Activated naive CD4-positive, alpha-beta T cell treated with anti-CD3 and anti-CD28 coated beads, Interleukin-2, amount 50 U/mL, for 72 hours (primary cell): ENCODE results near the gene ARHGAP42. TPM values are rescaled to one million over a fixed set of nuclear protein-coding genes. Genes with fewer than 3 reads are reported as not detected.

Experiments used
- ATAC-seq, 2 donors: fragments of 150-1000 bp; cut with Tn5 transposase; 2 replicates each; pipeline ENCODE4 v1.10.0; 2021; ENCODE audit warnings: mild to moderate bottlenecking in 2 of 2, moderate library complexity in 2 of 2
- DNase-seq, 2 donors: peaks; one replicate each; pipeline ENCODE4 v3.0.0; 2021 to 2022; ENCODE audit warnings: low spot score in 2 of 2
- H3K27ac Mint-ChIP-seq, 2 donors: one replicate each; pipeline ENCODE4 v1.8.0; 2022; ENCODE audit warnings: mild to moderate bottlenecking in 2 of 2, mixed read lengths in 2 of 2
- H3K36me3 Mint-ChIP-seq, 2 donors: one replicate each; pipeline ENCODE4 v1.8.0; 2022; ENCODE audit warnings: mixed read lengths in 2 of 2
- H3K9me3 Mint-ChIP-seq, 2 donors: one replicate each; pipeline ENCODE4 v1.8.0; 2022; ENCODE audit warnings: mixed read lengths in 2 of 2
- total RNA-seq, 2 donors: library from RNA; stranded (reverse); gene quantifications; one replicate each; pipeline ENCODE4 v1.2.3, GENCODE V29; 2022

ARHGAP42 gene
- total RNA-seq, 2 donors from 2014 or later = 0.10 to 0.32 TPM

DNA sequence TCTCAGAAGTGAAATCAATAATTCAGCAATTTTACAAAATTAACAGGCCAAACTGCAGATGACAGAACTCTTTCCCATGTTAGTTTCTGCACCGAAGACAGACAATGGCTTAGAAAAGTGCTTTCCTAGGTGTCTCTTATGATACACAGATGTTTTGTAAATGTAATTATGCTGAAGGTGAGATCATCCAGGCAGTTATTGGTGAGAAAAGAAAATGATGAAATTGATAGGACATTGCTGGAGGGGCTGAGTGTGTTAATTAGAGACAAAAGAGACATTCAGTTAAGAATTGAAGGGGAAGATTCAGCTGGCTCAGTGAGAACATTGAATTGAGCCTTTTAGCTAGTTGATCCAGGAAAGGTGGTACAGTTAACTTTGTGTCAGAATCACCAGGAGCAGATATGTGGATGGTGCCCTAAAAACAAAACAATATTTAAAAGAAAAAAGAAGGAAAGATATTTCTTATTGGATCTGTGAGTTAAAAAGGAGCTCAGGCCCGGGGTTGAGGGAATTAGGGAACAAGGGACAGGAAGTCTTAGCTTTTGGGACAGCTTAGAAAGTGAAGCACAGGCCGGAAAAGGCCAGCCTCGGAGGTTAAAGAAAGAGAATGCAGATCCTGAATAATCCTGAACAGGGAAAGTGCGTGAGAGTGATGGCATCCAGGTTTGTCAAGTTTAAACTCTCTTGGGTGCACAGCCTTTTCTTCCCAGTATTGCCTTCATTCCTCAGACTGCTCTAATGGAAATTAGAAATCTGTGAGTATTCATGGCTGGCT is 16.9 kb downstream of the ARHGAP42 start:
- H3K27ac Mint-ChIP-seq = no peak overlapping the region
- no peaks in the 10 kb centered on the region for H3K36me3 Mint-ChIP-seq
- DNase-seq (no peak), ATAC-seq (no peak)
- H3K9me3 Mint-ChIP-seq = peaks cover 6% of the 10 kb centered on the region in 2 donors

DNA sequence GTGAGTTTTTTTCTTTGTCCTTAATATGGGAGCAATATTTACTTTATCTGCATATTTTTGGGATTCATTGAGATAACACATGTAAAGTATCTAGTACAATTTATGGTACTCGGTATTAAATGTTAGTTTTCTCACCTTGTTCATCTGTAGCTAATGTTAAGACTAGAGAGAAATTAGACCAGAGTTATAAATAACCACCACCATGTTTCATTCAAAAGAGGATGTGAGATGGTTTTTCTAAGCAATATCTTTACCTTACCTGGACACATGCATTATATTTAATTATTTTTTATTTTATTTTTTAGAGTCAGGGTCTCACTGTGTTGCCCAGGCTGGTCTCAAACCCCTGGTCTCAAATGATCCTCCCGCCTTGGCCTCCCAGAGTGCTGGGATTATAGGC is 18.4 kb downstream of the ARHGAP42 start:
- H3K9me3 Mint-ChIP-seq = peaks cover 5 to 6% of the 10 kb centered on the region in 2 donors
- ATAC-seq (no peak), DNase-seq (no peak)
- H3K27ac Mint-ChIP-seq = no peak overlapping the region
- no peaks in the 10 kb centered on the region for H3K36me3 Mint-ChIP-seq

DNA sequence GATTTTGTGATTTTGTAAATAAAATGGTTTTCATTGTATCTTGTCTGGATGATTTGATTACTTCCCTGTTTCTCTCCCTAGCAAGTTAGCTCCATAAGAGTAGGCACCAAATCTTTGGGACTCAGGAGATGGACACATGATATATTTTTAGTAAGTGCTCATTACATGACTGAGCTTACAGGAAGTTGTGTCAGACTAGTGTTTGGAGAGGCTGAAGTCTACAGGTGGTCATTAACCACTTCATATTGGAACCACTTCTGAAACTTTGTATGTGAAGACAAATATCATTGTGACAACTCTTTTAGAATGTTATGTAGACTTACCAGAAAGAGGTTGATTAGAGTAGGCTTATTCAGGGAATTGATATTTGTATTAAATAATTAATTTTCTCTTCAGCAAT is 19.1 kb downstream of the ARHGAP42 start:
- H3K36me3 Mint-ChIP-seq = no peaks in the 10 kb centered on the region
- DNase-seq (no peak), ATAC-seq (no peak)
- peaks cover 5 to 6% of the 10 kb centered on the region in 2 donors for H3K9me3 Mint-ChIP-seq
- no peak overlapping the region for H3K27ac Mint-ChIP-seq

- H3K9me3 Mint-ChIP-seq = no peaks in the 10 kb centered on the region
- no peaks in the 10 kb centered on the region for H3K36me3 Mint-ChIP-seq
- ATAC-seq (peak in 1 of 2 donors; percentile 47), DNase-seq (no peak)
- H3K27ac Mint-ChIP-seq = no peak overlapping the region
Measured at GRCh38 chr11:100709233-100709957, 22.3 kb downstream of the ARHGAP42 start.

DNA sequence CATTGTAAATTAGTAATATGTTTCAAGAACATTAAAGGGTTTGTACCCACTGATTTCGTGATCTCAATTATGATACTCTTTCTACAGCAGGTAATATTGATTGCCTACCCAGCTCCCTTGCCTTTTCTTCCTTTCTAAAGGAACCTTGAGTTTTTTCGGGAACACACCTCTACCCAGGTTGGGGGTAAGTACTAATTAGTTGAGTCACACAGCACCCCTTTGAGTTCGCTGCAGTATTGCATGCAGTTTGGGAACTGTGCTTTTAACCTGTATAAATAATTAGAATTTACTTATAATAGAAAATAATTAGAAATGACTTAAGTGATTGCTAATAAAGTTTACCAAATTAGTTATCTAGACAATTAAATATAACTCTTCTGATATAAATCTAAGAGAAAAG is 24.9 kb downstream of the ARHGAP42 start:
- DNase-seq = no peak
- H3K27ac Mint-ChIP-seq = no peak overlapping the region
- no peaks in the 10 kb centered on the region for H3K36me3 Mint-ChIP-seq
- H3K9me3 Mint-ChIP-seq = peaks cover 3 to 5% of the 10 kb centered on the region in 2 donors
- no peak for ATAC-seq

GRCh38 chr11:100712583-100712982 is 25.5 kb downstream of the ARHGAP42 start:
- DNase-seq = no peak
- H3K36me3 Mint-ChIP-seq = no peaks in the 10 kb centered on the region

DNA sequence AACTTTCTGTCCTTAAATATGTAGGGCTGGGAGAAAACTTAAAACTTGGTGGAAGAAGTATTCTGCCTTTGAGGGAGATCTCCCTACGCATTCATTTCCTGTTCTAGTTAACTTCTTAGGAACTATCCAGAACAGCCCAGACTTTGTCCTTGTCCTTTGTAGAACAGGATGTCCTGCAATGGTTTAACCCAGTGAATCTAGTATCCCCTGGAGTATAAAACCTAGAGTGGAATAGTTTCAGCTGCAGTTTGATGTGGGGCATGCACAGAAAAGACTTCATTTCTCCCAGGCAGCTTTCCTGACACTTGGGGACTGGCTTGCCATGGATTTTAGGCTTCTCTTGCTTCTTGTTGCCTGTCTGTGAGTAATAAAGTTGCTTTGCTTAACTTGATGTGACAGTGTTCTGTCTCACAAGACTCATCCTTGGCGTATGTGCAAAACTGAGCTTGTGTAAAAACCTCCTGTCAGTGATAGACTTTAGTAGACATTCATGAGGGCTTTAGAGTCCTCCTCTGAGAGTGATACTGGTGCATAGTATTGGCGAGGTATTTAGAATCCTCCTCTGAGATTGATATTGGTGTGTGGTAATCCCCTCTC is 28.2 kb downstream of the ARHGAP42 start:
- ATAC-seq = no peak
- Mint-ChIP-seq H3K9me3 (peaks cover 3 to 5% of the 10 kb centered on the region in 2 donors), H3K27ac (no peak overlapping the region), H3K36me3 (no peaks in the 10 kb centered on the region)
- DNase-seq = no peak

More at GRCh38 chr11:100712583-100712982, 25.5 kb downstream of the ARHGAP42 start:
- no peak for ATAC-seq
- Mint-ChIP-seq H3K27ac (no peak overlapping the region), H3K9me3 (peaks cover 3 to 5% of the 10 kb centered on the region in 2 donors)

DNA sequence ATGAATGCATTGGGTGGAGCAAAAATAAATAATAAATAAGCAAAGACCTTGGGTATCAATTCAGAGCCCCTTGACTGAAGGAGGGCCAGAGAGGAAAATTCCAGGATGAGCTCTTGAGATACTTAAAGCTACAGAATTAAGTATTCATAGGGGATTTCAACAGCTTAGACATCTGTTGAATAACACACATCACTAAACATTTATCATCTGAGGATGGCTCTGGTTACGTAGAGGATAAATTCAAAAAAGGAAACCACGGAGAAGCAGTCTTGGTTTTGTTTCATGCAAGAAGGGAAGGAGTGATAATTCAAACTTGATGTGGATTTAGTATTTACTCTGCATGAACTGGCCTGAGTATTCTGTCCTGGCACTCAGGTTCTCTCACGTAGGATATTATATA is 29.8 kb downstream of the ARHGAP42 start:
- DNase-seq = no peak
- Mint-ChIP-seq H3K36me3 (no peaks in the 10 kb centered on the region), H3K9me3 (peaks cover 3 to 10% of the 10 kb centered on the region in 2 donors), H3K27ac (no peak overlapping the region)
- no peak for ATAC-seq

DNA sequence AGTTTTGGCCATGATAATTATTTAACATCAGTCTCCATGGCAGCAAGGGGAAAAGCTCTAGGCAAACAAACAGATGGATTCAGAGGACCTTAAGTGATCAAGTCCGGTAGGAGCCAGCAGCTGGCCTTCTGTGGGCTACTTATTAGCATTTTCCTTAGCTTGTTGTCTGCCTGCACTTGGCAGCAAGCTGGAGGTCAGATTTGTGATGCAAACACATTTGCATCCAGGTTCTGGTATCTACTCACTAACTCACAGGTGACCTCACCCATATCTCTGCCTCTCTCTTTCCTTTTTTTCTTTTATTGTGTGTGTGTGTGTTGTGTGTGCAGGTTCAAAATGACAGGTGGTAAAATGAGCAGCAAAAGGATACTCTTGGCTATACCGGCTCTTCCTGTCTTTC is 32.3 kb downstream of the ARHGAP42 start:
- no peak for ATAC-seq
- peaks cover 3 to 10% of the 10 kb centered on the region in 2 donors for H3K9me3 Mint-ChIP-seq
- H3K36me3 Mint-ChIP-seq = no peaks in the 10 kb centered on the region
- DNase-seq = no peak
- H3K27ac Mint-ChIP-seq = no peak overlapping the region

- no peaks in the 10 kb centered on the region for H3K36me3 Mint-ChIP-seq
Measured at GRCh38 chr11:100719809-100720221, 32.7 kb downstream of the ARHGAP42 start.

DNA sequence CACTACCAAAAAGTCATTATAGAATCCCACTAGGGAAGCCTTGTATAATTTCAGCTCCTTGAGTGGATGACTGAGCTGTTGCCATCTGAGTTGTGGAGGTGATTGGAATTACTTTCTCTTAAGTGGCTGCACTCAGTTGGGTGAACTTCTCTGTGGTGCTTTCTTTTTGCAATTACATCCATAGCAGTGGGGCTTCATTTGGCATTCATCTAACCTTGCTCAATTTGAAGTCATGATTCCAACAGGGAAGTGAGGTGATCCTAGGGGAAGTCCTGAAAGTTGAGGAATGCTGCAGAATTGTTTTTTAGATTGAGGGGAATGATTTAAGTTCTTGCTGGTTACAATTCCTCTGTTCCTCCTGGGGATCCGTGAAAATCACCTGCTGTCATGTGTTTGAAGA is 39.6 kb downstream of the ARHGAP42 start:
- Mint-ChIP-seq H3K27ac (no peak overlapping the region), H3K9me3 (no peaks in the 10 kb centered on the region), H3K36me3 (no peaks in the 10 kb centered on the region)
- no peak for DNase-seq
- no peak for ATAC-seq

More at GRCh38 chr11:100719809-100720221, 32.7 kb downstream of the ARHGAP42 start:
- Mint-ChIP-seq H3K9me3 (peaks cover 3 to 10% of the 10 kb centered on the region in 2 donors), H3K27ac (no peak overlapping the region)
- DNase-seq (no peak), ATAC-seq (no peak)

GRCh38 chr11:100727410-100727809 is 40.3 kb downstream of the ARHGAP42 start:
- no peak for DNase-seq
- H3K36me3 Mint-ChIP-seq = no peaks in the 10 kb centered on the region
- H3K9me3 Mint-ChIP-seq = no peaks in the 10 kb centered on the region
- no peak overlapping the region for H3K27ac Mint-ChIP-seq
- no peak for ATAC-seq

- Mint-ChIP-seq H3K36me3 (no peaks in the 10 kb centered on the region), H3K9me3 (peaks cover 0 to 3% of the 10 kb centered on the region in 2 donors), H3K27ac (no peak overlapping the region)
- no peak for ATAC-seq
- DNase-seq = no peak
Measured at GRCh38 chr11:100730266-100730665, 43.2 kb downstream of the ARHGAP42 start.

DNA sequence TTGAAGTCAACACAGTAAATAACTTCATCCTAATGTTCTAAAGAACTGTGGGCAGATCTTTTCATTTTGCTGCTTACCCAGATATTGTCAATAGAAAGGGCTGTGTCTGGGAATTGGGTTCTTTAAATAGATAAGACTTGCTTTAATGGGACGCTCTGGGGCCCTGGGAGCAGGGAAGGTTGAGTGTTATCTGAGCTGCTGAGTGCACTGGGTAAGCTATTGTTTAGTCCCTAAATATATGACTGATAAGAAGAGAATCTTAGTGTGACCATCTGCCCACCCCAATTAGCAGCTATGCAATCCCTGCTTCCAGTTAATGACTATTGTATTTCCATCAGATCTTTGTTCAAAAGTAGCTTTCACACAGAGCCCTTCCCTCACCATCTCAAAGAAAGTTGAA is 44.4 kb downstream of the ARHGAP42 start:
- DNase-seq = no peak
- no peak for ATAC-seq
- no peak overlapping the region for H3K27ac Mint-ChIP-seq

GRCh38 chr11:100732949-100733348 is 45.9 kb downstream of the ARHGAP42 start:
- no peak for ATAC-seq
- H3K27ac Mint-ChIP-seq = no peak overlapping the region
- peaks cover 0 to 4% of the 10 kb centered on the region in 2 donors for H3K36me3 Mint-ChIP-seq
- peaks cover 0 to 3% of the 10 kb centered on the region in 2 donors for H3K9me3 Mint-ChIP-seq
- DNase-seq = no peak

More for the DNA sequence above, 44.4 kb downstream of the ARHGAP42 start:
- Mint-ChIP-seq H3K9me3 (peaks cover 0 to 3% of the 10 kb centered on the region in 2 donors), H3K36me3 (no peaks in the 10 kb centered on the region)

- Mint-ChIP-seq H3K9me3 (peaks cover 0 to 3% of the 10 kb centered on the region in 2 donors), H3K36me3 (peaks cover 0 to 4% of the 10 kb centered on the region in 2 donors), H3K27ac (no peak overlapping the region)
- ATAC-seq (no peak), DNase-seq (no peak)
Measured at GRCh38 chr11:100734743-100735527, 47.8 kb downstream of the ARHGAP42 start.
